ENCODE data around the gene GYPC. TPM values are rescaled to one million over a fixed set of nuclear protein-coding genes. Genes with fewer than 3 reads are reported as not detected.
"Not testable (repeated sequence)": the region's sequence is repeated elsewhere in the genome, so short reads cannot be mapped to it uniquely, and the experiment has no call there.

Gene GYPC
- 4.1 and 7.4 TPM in 2 replicates for total RNA-seq (2014; rRNA removed; shearing (Covaris generic))

GRCh38 chr2:126655500-126656430, at the start of gene GYPC:
Gene GYPC (plus strand): TSS chr2:126656158. CDS start chr2:126656264, 106 bp downstream.
- DNase-seq (ENCODE audit: low read depth), result peak; percentile 18

- DNase-seq (ENCODE audit: low read depth), result no peak
Observed at GRCh38 chr2:126614524-126615227, 41.3 kb upstream of the GYPC start.

- DNase-seq (ENCODE audit: low read depth), result no peak
Observed at GRCh38 chr2:126616606-126617069, 39.3 kb upstream of the GYPC start.

GRCh38 chr2:126620302-126620701, 35.7 kb upstream of the GYPC start:
- DNase-seq (ENCODE audit: low read depth), result no peak

GRCh38 chr2:126623000-126623399, 33.0 kb upstream of the GYPC start:
- no peak for DNase-seq (ENCODE audit: low read depth)

GRCh38 chr2:126627643-126628042, 28.3 kb upstream of the GYPC start:
- no peak for DNase-seq (ENCODE audit: low read depth)

- DNase-seq (ENCODE audit: low read depth), result peak; percentile 8
Observed at GRCh38 chr2:126634273-126634861, 21.6 kb upstream of the GYPC start.

GRCh38 chr2:126635281-126635680, 20.7 kb upstream of the GYPC start:
- DNase-seq (ENCODE audit: low read depth), result no peak

GRCh38 chr2:126635736-126636135, 20.2 kb upstream of the GYPC start:
- DNase-seq (ENCODE audit: low read depth), result no peak

GRCh38 chr2:126637386-126637785, 18.6 kb upstream of the GYPC start:
- DNase-seq (ENCODE audit: low read depth), result no peak

- no peak for DNase-seq (ENCODE audit: low read depth)
Observed at GRCh38 chr2:126638746-126639145, 17.2 kb upstream of the GYPC start.

- DNase-seq (ENCODE audit: low read depth), result no peak
Observed at GRCh38 chr2:126639276-126639675, 16.7 kb upstream of the GYPC start.

GRCh38 chr2:126641294-126641693, 14.7 kb upstream of the GYPC start:
- not testable (repeated sequence) for DNase-seq (ENCODE audit: low read depth)

GRCh38 chr2:126642031-126642430, 13.9 kb upstream of the GYPC start:
- DNase-seq (ENCODE audit: low read depth), result no peak

GRCh38 chr2:126643431-126643830, 12.5 kb upstream of the GYPC start:
- no peak for DNase-seq (ENCODE audit: low read depth)

- DNase-seq (ENCODE audit: low read depth), result no peak
Observed at GRCh38 chr2:126643972-126644371, 12.0 kb upstream of the GYPC start.

GRCh38 chr2:126644630-126645191, 11.2 kb upstream of the GYPC start:
- no peak for DNase-seq (ENCODE audit: low read depth)

GRCh38 chr2:126645211-126645618, 10.7 kb upstream of the GYPC start:
- DNase-seq (ENCODE audit: low read depth), result no peak

GRCh38 chr2:126646026-126646425, 9.9 kb upstream of the GYPC start:
- no peak for DNase-seq (ENCODE audit: low read depth)

- DNase-seq (ENCODE audit: low read depth), result not testable (repeated sequence)
Observed at GRCh38 chr2:126647714-126648344, 8.1 kb upstream of the GYPC start.

- DNase-seq (ENCODE audit: low read depth), result not testable (repeated sequence)
Observed at GRCh38 chr2:126648345-126648786, 7.6 kb upstream of the GYPC start.

All from M059J (cell line).